PC-9 (cell line): ENCODE measurements around the gene SECTM1. TPM values are rescaled to one million over a fixed set of nuclear protein-coding genes. Genes with fewer than 3 reads are reported as not detected.

ENCODE experiments used
- BruUV-seq: library from RNA; stranded (reverse); fragments of 400-500 nt; replicated peaks from 2 replicates; lab custom pipeline; 2021; lab: Mats Ljungman, UMichigan
- CTCF ChIA-PET: fragments of 300-600 bp; sonication (Branson Sonifier 250); formaldehyde crosslinking; loops from one replicate; lab custom pipeline; 2022; ENCODE audit warnings: antibody characterized with exemption; lab: Charles Lee
- POLR2A ChIA-PET: fragments of 300-600 bp; sonication (Branson Sonifier 250); formaldehyde crosslinking; loops from one replicate; lab custom pipeline; 2022; ENCODE audit warnings: antibody characterized with exemption; ENCODE audit not compliant: unreplicated experiment; lab: Charles Lee
- DNase-seq, 2 experiments: peaks; one replicate each; pipeline versions ENCODE4 v3.0.0 to v3.0.0-alpha.2; 2015 to 2022; ENCODE audit warnings: mixed read lengths in 1 of 2
- H2AFZ ChIP-seq: fragments of 200-600 bp; sonication (generic); 2 replicates; pipeline ENCODE4 v1.8.1; 2017; ENCODE audit warnings: antibody characterized with exemption
- H3F3A ChIP-seq: fragments of 200-600 bp; sonication (generic); 2 replicates; pipeline ENCODE4 v1.8.1; 2017; ENCODE audit warnings: antibody characterized with exemption, mild to moderate bottlenecking, low read depth; ENCODE audit not compliant: insufficient read depth
- H3K27ac ChIP-seq: fragments of 200-600 bp; sonication (generic); 2 replicates; pipeline ENCODE4 v1.6.1; 2016; ENCODE audit warnings: mixed run types
- H3K27me3 ChIP-seq: fragments of 200-600 bp; sonication (generic); 2 replicates; pipeline ENCODE4 v1.6.1; 2016; ENCODE audit warnings: low read depth, mixed run types; ENCODE audit not compliant: insufficient read depth
- H3K36me3 ChIP-seq: fragments of 200-600 bp; sonication (generic); 2 replicates; pipeline ENCODE4 v1.6.1; 2016; ENCODE audit warnings: low read depth, mixed run types
- H3K4me1 ChIP-seq: fragments of 200-600 bp; sonication (generic); replicated peaks from 2 replicates; pipeline ENCODE4 v1.6.1; 2016; ENCODE audit warnings: mixed run types; ENCODE audit not compliant: insufficient read depth
- H3K4me2 ChIP-seq: fragments of 200-600 bp; sonication (generic); 2 replicates; pipeline ENCODE4 v1.6.1; 2017; ENCODE audit warnings: mixed run types
- H3K4me3 ChIP-seq: fragments of 200-600 bp; sonication (generic); 2 replicates; pipeline ENCODE4 v1.6.1; 2016; ENCODE audit warnings: mixed run types
- H3K79me2 ChIP-seq: fragments of 200-600 bp; sonication (generic); 2 replicates; pipeline ENCODE4 v1.6.1; 2017; ENCODE audit warnings: low read depth, mixed run types
- H3K9me2 ChIP-seq: fragments of 200-600 bp; sonication (generic); 2 replicates; pipeline ENCODE4 v1.8.1; 2017; ENCODE audit warnings: mild to moderate bottlenecking; ENCODE audit not compliant: insufficient read depth
- H3K9me3 ChIP-seq: fragments of 200-600 bp; sonication (generic); 2 replicates; pipeline ENCODE4 v1.8.1; 2016; ENCODE audit warnings: low read depth; ENCODE audit not compliant: insufficient read depth
- H4K20me1 ChIP-seq: fragments of 200-600 bp; sonication (generic); 2 replicates; pipeline ENCODE4 v1.8.1; 2017; ENCODE audit not compliant: insufficient read depth
- EZH2 ChIP-seq: fragments of 200-600 bp; sonication (generic); IDR thresholded peaks from 2 replicates; pipeline ENCODE4 v1.8.0; 2017; ENCODE audit warnings: antibody characterized with exemption, low read depth
- intact Hi-C: fragments of 100-400 bp; cut with micrococcal nuclease; formaldehyde crosslinking; loops from one replicate; pipeline ENCODE4 v1.10.0; 2022; ENCODE audit not compliant: unreplicated experiment
- total RNA-seq: library from RNA; stranded (reverse); gene quantifications from 2 replicates; pipeline ENCODE4 v1.2.3, GENCODE V29; 2021
- TF ChIP-seq, protein P1 (sequence below): fragments of 200-600 bp; sonication (generic); conservative IDR thresholded peaks from 2 replicates; pipeline ENCODE4 v1.6.1; 2017; ENCODE audit warnings: mixed run types, antibody characterized with exemption, mild to moderate bottlenecking, moderate library complexity

Gene SECTM1
- total RNA-seq, 1 experiment from 2014 or later = 3.6 TPM

DNA sequence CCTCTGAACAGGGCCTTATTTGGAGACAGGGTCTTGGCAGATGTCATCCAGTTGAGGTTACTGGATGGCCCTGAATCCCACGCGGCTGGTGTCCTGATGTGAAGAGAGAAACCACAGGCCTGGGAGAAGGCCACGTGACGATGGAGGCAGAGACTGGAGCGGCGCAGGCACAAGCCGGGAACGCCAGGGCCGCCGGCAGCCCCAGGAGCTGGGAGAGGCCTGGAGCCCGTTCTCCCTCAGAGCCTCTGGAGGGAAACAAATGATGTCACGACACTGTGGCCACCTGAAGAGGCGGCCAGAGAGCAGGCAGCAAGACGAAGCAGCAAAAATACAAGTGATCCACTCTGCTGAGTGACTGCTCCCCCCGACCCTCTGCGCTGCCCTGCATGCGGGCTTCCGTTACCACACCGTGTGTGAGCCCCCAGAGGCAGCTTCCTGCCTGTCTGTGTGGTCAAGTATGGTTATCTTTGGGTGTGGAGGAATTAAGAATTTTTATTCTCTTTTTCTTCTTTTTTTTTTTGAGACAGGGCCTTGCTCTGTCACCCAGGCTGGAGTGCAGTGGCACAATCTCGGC is 27.8 kb downstream of the SECTM1 start:
- no peak for DNase-seq
- Histone ChIP-seq H3F3A (no peaks in the 10 kb centered on the region), H3K4me2 (no peak overlapping the region), H2AFZ (no peak overlapping the region), H3K9me2 (no peaks in the 10 kb centered on the region), H4K20me1 (no peaks in the 10 kb centered on the region), H3K27me3 (peaks cover 6% of the 10 kb centered on the region; the same call in 1 of the 2 replicates), H3K4me3 (no peak overlapping the region), H3K79me2 (no peaks in the 10 kb centered on the region), H3K36me3 (no peaks in the 10 kb centered on the region), H3K9me3 (no peaks in the 10 kb centered on the region), H3K27ac (no peak overlapping the region), H3K4me1 (no peaks in the 10 kb centered on the region)
- BruUV-seq = no TSS peak
- POLR2A ChIA-PET = interaction anchor here (0.7 kb wide), 1 partner anchor 18 kb away, joined by 5 read pairs; no protein-coding TSS in a partner anchor
- intact Hi-C loops = no loop called here
- TF ChIP-seq, protein P1, sequence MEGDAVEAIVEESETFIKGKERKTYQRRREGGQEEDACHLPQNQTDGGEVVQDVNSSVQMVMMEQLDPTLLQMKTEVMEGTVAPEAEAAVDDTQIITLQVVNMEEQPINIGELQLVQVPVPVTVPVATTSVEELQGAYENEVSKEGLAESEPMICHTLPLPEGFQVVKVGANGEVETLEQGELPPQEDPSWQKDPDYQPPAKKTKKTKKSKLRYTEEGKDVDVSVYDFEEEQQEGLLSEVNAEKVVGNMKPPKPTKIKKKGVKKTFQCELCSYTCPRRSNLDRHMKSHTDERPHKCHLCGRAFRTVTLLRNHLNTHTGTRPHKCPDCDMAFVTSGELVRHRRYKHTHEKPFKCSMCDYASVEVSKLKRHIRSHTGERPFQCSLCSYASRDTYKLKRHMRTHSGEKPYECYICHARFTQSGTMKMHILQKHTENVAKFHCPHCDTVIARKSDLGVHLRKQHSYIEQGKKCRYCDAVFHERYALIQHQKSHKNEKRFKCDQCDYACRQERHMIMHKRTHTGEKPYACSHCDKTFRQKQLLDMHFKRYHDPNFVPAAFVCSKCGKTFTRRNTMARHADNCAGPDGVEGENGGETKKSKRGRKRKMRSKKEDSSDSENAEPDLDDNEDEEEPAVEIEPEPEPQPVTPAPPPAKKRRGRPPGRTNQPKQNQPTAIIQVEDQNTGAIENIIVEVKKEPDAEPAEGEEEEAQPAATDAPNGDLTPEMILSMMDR = no peak
- TF ChIP-seq EZH2 = no peak
- CTCF ChIA-PET = no interaction called here

DNA sequence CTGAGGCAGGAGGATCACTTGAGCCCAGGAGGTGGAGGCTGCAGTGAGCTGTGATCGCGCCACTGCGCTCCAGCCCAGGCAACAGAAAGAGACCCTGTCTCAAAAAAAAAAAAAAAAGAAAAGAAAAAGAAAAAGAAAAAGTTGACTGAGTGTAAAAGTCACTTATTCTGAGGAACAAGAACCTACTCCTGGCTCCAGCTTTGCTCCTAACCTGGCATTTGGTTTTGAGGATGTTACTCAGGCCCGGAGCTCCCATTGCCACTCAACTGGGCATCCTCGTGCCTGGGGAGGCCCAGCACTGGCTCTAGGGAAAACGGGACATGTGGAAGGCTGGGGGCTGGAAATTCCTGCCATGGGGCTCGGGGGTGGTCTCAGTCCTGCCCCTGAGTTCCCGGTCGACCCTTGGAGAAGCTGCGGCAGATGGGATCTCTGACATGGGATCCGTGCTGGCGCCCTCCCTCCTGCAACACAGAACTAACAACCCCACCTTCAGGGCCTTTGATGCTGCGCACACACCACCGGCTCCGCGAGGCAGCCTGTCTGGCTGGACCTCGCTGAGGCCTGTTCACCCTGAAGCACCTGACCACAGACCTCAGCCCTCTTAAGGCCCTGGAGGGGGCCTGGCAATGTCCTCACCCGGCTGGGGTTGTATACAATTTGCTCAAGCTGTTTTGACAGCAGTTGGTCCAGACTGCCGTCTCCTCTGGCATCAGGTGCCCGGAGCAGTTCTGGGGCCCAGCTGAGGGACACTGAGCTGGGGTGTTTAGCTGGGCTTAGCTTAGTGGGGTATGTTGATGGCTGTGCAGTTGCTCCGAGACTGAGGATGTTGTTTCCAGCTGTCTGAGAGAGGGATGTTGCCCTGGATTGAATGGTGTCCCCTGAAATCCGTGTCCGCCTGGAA is 28.5 kb downstream of the SECTM1 start:
- Histone ChIP-seq H3K9me2 (no peaks in the 10 kb centered on the region), H2AFZ (no peak overlapping the region), H4K20me1 (no peaks in the 10 kb centered on the region), H3K4me2 (no peak overlapping the region), H3K9me3 (no peaks in the 10 kb centered on the region), H3K79me2 (no peaks in the 10 kb centered on the region), H3K4me3 (no peak overlapping the region), H3K4me1 (no peaks in the 10 kb centered on the region), H3F3A (no peaks in the 10 kb centered on the region), H3K27ac (no peak overlapping the region), H3K36me3 (no peaks in the 10 kb centered on the region), H3K27me3 (peaks cover 6% of the 10 kb centered on the region; the same call in 1 of the 2 replicates)
- no TSS peak for BruUV-seq
- intact Hi-C loops = no loop called here
- POLR2A ChIA-PET = no interaction called here
- CTCF ChIA-PET = no interaction called here
- no peak for DNase-seq
- TF ChIP-seq, protein P1 = no peak
- TF ChIP-seq EZH2 = no peak

DNA sequence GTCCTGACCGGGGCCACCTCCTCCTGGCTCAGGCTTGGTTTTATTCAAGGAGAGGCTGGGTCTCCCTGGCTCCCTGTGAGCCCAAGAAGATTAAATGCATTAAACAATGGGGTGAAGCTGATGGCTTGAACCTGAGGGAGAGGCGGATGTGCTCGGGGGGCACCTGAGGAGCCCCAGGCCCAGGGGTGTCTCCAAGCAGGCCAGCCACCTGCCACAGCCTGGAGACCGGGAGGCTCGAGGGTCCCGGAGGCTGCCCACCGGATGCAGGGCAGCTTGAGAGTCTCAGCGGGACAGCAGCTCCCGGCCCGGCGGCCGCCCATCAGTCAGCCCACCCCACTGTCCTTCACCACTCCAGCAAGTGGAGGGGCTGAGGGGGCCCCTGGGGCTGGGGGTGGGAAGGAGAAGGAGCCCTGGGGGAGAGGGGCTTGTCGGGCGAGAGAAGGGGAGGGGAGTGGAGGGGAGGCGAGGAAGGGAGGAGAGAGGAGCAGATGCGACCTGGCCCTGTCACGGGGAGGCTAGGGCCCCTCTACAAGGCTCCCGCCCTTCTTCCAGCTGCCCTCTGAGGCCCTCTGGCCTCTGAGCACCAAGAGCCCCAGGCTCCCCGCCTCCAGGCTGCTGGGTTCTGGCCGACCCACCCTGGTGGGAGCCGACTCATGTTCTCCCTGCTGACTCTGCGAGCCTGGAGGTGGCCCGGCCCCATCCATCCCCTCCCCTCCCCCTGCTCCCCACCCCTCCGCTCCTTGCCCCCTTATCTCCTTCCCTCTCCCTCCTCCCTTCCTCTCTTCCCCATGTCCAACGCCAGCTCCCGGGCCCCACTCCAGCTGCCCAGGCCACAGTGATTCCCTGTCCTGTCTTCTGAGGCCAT is 29.4 kb downstream of the SECTM1 start:
- Histone ChIP-seq H2AFZ (no peak overlapping the region), H3K9me3 (no peaks in the 10 kb centered on the region), H3K4me3 (no peak overlapping the region), H4K20me1 (no peaks in the 10 kb centered on the region), H3K79me2 (no peaks in the 10 kb centered on the region), H3K27me3 (peaks cover 4% of the 10 kb centered on the region; the same call in 1 of the 2 replicates), H3F3A (no peaks in the 10 kb centered on the region), H3K36me3 (no peaks in the 10 kb centered on the region), H3K27ac (no peak overlapping the region), H3K4me1 (no peaks in the 10 kb centered on the region), H3K9me2 (no peaks in the 10 kb centered on the region), H3K4me2 (no peak overlapping the region)
- CTCF ChIA-PET = no interaction called here
- no TSS peak for BruUV-seq
- intact Hi-C loops = no loop called here
- no peak for DNase-seq
- POLR2A ChIA-PET = no interaction called here
- TF ChIP-seq, protein P1 = no peak
- no peak for TF ChIP-seq EZH2
